Effector CD4-positive, alpha-beta T cell (primary cell): ENCODE measurements around the gene IL15.
"Not testable (repeated sequence)": the region's sequence is repeated elsewhere in the genome, so short reads cannot be mapped to it uniquely, and the experiment has no call there.

Experiments used
- DNase-seq: peaks from one replicate; pipeline ENCODE4 v3.0.0-alpha.2; 2020
- total RNA-seq: gene quantifications from one replicate; lab custom pipeline; 2026; lab: John Stamatoyannopoulos, UW

IL15 gene, protein sequence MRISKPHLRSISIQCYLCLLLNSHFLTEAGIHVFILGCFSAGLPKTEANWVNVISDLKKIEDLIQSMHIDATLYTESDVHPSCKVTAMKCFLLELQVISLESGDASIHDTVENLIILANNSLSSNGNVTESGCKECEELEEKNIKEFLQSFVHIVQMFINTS
- 1.3 reads per million for total RNA-seq

DNA sequence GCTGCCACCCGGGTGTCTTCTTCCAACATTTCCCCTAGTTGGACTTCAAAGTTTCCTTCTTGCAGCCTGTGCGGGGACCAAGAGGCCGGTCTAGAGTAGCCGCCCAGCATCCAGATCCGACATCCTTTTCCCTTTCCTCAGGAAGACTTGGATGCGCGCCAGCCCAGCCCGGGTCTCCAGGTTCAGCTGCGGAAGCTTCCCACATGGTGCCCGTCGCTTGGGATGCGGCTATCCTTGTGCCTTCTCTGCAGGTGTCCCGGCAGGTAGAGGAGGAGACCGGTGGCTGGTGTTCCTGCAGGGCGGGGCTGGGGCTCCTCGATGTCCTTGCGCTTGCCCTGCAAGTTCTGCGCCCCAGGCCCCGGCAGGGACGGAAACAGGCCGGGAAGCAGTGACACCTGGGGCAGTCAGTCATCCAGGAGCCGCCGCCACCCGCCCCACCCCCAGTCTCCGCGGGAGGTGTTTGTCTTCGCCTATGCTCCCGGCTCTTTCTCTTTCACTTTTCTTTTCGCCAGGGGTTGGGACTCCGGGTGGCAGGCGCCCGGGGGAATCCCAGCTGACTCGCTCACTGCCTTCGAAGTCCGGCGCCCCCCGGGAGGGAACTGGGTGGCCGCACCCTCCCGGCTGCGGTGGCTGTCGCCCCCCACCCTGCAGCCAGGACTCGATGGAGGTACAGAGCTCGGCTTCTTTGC lies at the start of gene IL15:
TSS of gene IL15 (plus strand) at position 502 of the 689 bp plus-strand sequence. CDS start 82,882 bp downstream, outside the sequence.
- DNase-seq, result peak; percentile 32

DNA sequence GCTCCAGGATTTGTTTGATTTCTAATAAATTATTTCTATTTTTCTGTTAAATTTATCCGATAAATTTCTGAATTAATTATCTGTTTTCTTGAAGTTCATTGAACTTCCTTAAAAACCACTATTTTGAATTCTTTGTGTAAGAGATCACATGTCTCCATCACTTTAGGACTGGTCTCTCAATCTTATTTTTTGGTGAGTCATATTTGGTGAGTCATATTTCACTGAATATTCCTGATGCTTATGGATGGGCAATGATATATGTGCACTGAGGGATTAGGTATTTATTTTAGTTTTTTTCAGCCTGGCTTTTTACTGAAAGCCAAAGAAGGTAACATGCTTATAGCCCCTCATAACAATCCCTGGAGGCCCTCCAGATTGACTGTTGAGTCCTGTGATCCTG lies 48.5 kb upstream of the IL15 start:
- DNase-seq, result no peak

DNA sequence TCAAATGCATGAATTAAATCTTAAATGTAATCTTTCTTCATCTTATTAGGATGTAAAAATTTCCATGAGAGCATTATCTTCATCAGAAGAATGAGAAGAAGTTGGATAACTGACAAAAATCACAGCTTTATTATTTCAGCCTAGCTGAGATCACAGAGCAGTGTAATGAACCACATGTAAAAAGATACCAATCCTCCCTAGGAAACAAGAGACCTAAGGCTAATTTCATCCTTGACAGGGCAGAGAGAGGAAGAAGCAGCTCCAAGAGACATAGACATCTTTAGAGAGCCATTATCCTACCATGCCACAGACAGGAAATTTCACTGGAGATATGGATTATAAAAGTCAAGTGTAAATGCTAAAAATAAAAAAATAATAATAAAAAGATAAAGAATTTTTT lies 40.9 kb upstream of the IL15 start:
- no peak for DNase-seq

DNA sequence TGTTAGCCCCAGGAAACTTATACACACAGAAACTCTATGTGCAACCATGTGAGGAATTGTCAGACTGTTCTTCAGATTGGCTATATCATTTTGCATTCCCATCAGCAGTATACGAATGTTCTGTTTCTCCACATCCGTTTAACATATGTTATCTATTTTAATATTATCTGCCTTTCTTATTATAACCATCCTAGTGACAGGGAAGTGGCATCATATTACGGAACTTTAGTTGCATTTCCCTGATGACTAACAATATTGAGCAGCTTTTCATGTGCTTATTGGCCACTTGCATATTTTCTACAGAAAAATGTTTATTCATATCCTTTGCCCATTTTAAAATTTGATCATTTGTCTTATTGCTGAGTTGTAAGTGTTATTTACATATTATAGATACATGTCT lies 36.5 kb upstream of the IL15 start:
- DNase-seq, result no peak

DNA sequence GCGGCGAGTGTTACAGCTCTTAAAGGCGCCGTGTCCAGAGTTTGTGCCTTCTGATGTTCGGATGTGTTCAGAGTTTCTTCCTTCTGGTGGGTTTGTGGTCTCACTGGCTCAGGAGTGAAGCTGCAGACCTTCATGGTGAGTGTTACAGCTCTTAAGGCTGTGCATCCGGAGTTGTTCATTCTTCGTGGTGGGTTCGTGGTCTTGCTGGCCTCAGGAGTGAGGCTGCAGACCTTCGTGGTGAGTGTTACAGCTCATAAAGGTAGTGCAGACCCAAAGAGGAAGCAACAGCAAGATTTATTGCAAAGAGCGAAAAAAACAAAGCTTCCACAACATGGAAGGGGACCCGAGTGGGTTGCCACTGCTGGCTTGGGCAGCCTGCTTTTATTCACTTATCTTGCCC lies 31.7 kb upstream of the IL15 start:
- not testable (repeated sequence) for DNase-seq

DNA sequence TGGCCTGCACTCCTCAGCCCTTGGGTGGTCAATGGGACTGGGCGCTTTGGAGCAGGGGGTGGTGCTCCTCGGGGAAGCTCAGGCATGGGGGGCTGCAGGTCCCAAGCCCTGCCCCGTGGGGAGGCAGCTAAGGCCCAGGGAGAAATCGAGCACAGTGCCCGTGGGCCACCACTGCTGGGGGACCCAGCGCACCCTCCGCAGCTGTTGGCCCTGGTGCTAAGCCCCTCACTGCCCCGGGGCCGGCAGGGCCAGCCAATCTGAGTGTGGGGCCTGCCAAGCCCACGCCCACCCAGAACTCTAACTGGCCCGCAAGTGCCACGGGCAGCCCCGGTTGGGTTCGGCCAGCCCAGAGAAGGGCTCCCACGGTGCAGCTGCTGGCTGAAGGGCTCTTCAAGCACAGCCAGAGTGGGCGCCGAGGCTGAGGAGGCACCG lies 30.9 kb upstream of the IL15 start:
- DNase-seq, result no peak

DNA sequence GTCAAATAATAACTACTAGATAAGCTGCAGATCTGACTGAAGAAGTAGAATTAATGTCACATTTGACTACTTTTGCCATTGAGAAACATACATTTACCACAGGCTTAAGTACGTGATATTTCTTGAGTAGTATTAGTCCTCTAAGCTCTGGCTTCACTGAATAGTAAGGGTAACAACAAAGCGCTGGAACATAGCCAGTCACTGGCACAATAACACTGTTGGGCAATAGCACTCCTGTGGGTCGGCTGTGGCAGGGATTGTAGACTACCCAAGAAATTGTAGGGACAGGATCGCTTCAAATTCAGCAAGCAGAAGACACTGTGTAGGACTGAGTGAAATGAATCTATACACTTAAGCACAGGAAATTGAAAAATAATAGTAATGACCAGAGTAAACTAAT lies 27.1 kb upstream of the IL15 start:
- no peak for DNase-seq

DNA sequence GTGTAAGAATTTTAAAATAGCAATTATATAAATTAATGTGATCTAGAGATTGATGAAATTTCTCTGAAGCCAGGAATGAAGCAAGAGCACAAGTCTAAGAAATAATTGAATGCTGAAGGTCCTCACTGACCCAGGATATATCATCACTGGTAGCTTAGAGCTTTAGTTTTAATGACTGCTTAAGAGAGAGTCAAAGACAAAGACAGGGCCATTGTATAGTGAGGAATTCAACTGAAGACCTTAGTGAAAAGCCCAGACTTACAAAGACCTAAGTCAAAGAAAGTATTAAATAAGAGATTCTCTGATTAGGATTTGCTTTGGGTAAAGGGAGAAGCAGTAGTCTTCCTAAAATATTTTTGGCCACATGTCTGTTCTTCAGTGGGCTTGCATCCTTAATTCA lies 26.0 kb upstream of the IL15 start:
- no peak for DNase-seq

DNA sequence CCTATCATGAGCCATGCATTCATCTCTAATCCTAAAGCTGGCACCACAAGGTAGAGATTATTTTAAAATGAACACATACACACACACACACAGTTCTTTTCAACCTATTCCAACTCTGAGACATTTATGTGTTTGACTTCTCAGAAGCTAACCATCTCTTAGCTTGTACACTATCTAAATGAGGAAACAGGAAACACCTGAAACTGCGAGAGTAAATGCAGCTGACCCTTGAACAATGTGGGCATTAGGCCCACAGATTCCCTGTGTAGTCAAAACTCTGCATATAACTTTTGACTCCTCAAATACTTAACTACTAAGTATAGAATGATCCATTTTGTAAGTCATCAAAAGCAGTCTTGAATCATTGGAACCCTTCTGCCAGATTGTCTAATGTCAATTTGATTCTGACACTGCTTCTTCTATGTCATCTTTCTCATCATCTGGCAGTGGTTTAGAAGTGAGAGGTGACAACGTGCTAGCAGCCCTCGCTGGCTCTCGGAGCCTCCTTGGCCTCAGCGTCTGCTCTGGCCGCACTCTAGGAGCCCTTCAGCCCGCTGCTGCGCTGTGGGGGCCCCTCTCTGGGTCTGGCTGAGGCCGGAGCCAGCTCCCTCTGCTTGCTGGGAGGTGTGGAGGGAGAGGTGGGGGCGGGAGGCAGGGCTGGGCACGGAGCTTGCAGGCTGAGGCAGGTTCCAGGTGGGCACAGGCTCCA lies 21.4 kb upstream of the IL15 start:
- DNase-seq, result no peak

DNA sequence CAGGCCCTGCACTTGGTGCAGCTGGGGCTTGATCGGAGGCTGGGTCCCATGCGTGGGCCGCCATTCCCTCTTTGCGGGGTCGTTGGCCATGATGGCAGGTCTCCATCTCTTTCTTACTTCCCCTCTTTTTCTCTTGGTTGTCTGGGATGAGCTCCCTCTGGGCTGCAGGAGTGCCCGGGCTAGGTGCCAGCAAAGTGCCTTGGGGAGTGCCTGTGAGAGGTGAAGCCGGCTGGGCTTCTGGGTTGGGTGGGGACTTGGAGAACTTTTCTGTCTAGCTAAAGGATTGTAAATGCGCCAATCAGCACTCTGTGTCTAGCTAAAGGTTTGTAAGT lies 20.8 kb upstream of the IL15 start:
- not testable (repeated sequence) for DNase-seq

DNA sequence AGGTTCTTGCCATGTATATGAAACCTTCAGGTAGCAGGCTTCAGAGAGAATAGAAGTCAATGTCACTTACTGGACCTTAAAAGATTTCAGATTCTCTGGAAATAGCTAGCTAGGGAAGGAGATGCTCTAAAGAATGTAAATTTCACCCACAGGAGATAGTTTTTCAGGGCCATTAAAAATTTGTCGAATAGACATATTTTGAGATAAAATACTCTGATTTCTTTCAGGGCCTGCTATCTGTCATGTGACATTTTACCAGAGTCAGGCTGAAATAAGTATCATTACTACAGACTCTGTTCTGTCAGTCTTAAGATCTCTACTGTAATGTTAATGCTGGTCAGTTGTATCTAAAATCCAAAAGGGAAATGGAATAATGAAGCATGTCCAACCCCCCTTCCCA lies 15.7 kb upstream of the IL15 start:
- no peak for DNase-seq

DNA sequence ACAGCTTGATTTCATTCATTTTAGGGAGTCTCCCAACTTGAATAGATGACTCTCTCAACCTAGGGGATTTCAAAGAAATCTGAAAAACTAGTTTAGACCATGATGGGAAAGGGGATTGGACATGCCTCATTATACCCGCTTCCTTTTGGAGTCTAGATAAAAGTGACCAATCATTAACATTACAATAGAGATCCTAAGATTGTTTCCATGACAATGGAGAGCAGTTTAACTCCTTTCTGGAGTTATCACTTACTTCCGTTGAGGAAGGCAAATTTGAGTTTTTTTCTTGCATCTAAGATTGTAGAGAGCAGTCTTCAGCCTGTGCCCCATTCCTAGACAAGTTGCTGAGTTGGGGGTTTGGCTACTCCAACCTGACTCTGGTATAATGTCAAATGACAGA lies 11.4 kb upstream of the IL15 start:
- no peak for DNase-seq

DNA sequence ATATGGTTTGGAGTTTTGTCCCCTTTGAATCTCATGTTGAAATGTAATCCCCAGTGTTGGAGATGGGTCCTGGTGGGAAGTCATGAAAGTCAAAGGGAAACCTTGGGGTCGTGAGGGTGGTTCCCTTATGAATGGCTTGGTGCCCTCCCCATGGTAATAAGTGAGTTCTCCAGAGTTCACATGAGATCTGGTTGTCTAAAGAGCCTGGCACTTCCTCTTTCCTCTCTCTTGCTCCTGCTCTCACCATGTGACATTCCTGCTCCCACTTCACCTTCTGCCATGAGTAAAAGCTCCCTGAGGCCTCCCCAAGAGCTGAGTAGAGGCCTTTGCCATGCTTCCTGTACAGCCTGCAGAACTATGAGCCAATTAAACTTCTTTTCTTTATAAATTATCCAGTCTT lies 5.5 kb upstream of the IL15 start:
- no peak for DNase-seq

DNA sequence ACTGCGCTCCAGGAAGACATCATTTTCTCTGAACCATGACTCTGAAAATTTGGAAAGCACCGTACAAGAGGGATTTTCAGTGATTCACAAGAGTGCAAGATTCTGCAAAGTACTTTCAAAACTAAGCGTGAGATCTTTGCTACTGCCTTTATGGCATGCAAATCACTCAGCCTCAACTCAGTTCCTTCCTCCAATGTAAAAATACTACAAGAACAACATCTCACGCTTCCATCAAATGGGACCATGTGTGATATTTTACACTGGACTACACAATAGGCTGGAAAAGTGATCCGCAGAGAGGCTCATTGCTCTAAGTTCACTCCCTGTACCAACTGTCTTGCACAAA lies 674 bp upstream of the IL15 start:
- no peak for DNase-seq

DNA sequence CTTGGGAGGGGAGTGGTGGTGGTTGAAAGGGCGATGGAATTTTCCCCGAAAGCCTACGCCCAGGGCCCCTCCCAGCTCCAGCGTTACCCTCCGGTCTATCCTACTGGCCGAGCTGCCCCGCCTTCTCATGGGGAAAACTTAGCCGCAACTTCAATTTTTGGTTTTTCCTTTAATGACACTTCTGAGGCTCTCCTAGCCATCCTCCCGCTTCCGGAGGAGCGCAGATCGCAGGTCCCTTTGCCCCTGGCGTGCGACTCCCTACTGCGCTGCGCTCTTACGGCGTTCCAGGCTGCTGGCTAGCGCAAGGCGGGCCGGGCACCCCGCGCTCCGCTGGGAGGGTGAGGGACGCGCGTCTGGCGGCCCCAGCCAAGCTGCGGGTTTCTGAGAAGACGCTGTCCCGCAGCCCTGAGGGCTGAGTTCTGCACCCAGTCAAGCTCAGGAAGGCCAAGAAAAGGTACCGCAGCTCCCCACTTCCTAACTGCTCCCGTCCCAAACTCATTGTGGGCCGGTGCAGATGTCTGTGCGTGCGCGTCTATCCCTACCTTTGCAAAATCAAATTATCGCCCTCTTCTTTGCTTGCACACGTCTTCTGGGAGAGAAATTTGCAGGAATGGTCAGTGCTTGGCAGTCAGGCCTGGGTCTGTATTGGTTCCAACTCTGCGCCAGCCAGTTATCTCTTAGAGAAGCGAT lies 533 bp downstream of the IL15 start:
- no peak for DNase-seq

DNA sequence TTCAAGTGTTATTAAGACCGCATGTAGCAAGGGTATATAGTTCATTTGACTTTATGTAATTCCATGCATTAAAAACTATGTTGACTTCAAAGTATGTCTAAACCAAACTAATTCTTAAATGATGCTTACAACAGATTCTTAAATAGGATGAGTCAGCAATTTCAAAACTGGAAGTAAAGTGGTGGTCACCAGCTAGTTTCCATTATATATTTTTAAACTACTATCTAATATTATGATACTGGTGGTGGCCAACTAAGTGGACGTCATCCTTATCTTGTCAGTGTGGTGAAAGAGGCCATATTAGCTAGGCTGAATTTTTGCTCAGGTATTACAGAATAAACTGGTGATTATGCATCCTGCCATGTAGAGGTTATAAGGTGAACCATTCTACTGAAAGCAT lies 1.2 kb downstream of the IL15 start:
- no peak for DNase-seq

DNA sequence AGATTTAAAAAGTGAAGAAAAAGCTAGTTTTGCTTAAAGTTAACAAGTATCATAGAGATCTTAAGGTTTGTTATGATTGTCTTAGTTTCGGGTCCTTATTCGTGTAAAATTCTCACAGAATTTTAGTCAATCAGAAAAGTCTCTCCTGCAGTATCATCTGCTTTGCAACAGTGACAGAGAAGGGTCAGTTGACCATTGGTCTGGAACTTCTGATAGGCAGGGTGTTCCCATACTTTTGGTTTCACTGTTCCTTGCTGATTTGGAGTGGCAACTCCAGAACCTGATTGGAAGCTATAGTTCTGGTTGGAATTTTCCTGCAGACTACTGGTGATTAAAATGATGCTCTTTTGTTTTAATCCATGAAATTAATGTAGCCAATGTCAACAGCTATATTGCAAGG lies 1.8 kb downstream of the IL15 start:
- no peak for DNase-seq

DNA sequence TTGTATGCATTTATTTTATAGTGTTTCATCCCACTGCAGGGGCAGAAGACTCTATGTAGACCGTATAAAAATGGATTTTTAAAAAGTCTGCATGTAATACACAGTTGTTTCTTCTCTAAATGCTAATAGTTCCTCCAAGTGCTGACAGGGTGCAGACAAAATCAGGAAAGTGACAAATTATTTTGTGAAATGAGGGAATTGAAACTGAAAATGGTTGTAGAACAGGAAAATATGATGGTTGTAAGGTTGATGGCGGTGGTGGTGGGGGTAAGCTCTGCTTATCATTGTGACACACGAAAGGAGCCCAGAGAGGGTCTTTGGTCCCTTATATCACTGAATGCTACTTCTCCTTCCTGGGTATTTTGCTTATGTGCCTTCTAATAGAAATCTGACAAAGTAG lies 4.3 kb downstream of the IL15 start:
- no peak for DNase-seq

DNA sequence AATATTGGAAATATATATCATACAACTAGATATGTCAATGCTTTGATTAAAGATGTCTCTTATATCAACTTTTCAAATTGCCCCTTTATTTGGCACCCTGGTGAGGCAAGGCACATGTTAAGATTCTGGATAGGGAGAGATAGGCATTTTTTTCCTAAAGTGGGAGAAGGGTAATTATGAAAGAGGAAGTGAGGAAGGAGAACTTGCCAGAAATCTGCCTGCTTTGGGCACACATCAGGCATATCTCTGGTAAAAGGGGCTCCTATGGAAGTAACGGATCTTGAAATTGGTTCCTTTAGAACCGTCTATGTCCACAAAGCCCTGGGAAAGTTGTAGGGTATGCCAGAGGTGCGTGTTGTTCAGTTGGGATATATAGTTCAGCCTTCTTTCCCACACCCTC lies 5.7 kb downstream of the IL15 start:
- no peak for DNase-seq

DNA sequence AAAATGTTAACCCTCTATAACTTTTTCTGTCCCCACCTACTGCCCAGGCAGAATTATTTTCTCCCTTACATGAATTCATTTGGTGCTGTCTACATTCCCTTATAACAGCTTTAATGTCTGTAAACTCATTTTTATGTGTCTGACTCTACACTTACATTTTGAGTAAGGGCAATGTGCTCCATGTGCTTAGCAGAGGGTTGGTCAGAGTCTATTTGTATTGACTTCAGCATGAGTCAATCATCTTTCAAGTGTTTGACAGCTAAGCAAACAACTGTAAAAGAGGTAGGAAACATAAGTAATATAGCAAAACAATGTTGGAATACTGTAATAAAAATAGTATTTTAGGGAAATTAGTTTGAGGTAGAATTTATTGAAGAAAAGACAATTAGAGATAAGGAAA lies 6.3 kb downstream of the IL15 start:
- no peak for DNase-seq

DNA sequence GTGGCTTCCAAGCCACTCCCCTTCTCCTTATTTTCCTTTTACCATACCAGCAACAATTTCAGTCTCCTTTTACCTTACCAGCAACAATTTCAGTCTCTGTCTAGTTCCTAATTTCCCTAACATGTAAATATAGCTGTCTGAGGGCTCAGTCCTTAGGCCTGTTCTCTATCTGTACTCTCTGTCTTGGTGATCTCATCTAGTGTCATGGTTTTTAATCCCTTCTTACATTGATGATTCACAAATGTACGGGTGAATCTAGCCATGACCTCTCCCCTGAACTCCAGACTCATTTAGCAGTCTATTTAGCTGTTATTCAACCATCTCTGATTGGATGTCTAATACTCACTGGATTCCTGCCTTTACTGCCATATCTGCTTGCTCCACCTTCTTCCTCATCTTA lies 7.2 kb downstream of the IL15 start:
- no peak for DNase-seq

DNA sequence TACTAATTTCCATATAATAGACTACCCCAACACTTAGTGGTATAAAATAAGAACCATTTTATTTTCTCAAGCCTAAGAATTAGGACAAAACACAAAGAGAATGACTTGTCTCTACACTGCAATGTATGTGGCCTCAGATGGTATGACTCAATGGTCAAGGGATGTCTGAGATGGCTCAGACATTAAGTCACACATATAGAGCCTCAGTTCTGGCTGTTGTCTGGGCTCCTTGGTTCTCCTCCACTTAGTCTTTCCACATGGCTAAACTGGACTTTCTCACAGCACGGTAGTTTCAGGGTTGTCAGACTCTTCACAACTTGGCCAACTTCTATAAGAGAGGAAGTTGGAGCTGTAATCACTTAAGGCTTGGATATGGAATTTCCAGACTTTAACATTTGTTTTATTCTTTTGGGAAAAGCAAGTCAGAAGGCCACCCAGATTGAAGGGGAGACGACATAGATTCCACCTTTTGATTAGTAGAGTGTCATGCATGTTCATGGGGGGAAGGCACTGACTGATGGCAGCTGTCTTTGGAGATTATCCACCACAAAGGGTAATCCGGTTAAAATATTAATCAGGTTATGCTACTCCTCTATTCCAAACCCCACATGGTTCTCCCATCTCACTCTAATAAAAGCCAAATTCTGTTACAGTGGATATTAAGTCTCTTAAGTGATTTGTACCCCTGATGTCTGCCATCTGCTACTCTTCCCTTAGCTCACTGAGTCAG lies 9.4 kb downstream of the IL15 start:
- no peak for DNase-seq

DNA sequence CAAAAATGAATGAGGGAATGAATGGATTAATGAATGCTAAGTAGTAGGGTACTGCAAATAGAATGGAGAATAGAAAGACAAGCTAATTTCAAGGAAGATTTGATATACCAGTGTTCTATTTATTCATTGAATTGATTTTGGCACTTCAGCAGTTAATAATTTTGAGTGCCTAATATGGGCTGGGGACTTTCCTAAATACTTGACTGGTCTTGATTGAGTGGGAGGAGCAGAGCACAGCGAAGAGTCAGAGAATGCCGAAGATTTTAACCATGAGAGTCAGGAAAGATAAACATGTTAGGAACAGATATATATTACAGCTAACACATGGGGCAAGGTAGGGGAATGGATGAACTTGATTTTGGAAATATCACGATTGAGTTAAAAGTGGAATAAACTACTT lies 10.6 kb downstream of the IL15 start:
- no peak for DNase-seq
